Suprapubic skin (tissue), 4 donors: Measurements from ENCODE around the gene SATB2. TPM values are rescaled to one million over a fixed set of nuclear protein-coding genes. Genes with fewer than 3 reads are reported as not detected.

Experiments used
- DNase-seq, 2 donors: peaks; one replicate each; pipeline ENCODE4 v3.0.0-alpha.2; 2019; ENCODE audit warnings: low spot score in 2 of 2
- H3K27ac ChIP-seq: fragments of 200-600 bp; sonication (generic); one replicate; pipeline ENCODE4 v1.5.1; 2019
- H3K27me3 ChIP-seq: fragments of 200-600 bp; sonication (generic); one replicate; pipeline ENCODE4 v1.5.1; 2019
- H3K36me3 ChIP-seq: fragments of 200-600 bp; sonication (generic); one replicate; pipeline ENCODE4 v1.5.1; 2019
- H3K4me1 ChIP-seq: fragments of 200-600 bp; sonication (generic); one replicate; pipeline ENCODE4 v1.5.1; 2019
- H3K4me3 ChIP-seq: fragments of 200-600 bp; sonication (generic); one replicate; pipeline ENCODE4 v1.5.1; 2019; ENCODE audit warnings: mild to moderate bottlenecking
- H3K9me3 ChIP-seq: fragments of 200-600 bp; sonication (generic); one replicate; pipeline ENCODE4 v1.5.1; 2019
- CTCF ChIP-seq, 2 donors: fragments of 200-600 bp in 1 of 2; fragments of 450-650 bp in 1 of 2; sonication (generic) in 1 of 2; IDR thresholded peaks; one replicate each; pipeline ENCODE4 v1.5.1; 2016 to 2019; ENCODE audit warnings: antibody characterized with exemption in 2 of 2, mild to moderate bottlenecking in 1 of 2, moderate library complexity in 1 of 2
- EP300 ChIP-seq: sonication (generic); formaldehyde crosslinking; IDR thresholded peaks from one replicate; pipeline ENCODE4 v1.6.1; 2017; ENCODE audit warnings: antibody characterized with exemption
- POLR2A ChIP-seq, 2 donors: fragments of 450-650 bp; IDR thresholded peaks; one replicate each; pipeline ENCODE4 v1.6.1; 2017; ENCODE audit warnings: antibody characterized with exemption in 2 of 2, mild to moderate bottlenecking in 2 of 2, moderate library complexity in 2 of 2
- POLR2AphosphoS5 ChIP-seq, 3 donors: sonication (generic); formaldehyde crosslinking; IDR thresholded peaks; one replicate each; pipeline ENCODE4 v1.6.1; 2017; ENCODE audit warnings: antibody characterized with exemption in 3 of 3
- WGBS: methylation state at CpG from one replicate; pipeline ENCODE4 v1.1.5; 2018; 5-methylcytosine and 5-hydroxymethylcytosine counted together
- total RNA-seq, 4 donors: library from RNA; depleted of rRNA; stranded (reverse); fragments of >200 nt; gene quantifications; one replicate each; pipeline ENCODE4 v1.1.0, GENCODE V29; 2016

SATB2 gene
- total RNA-seq, 4 donors from 2014 or later: 2.9 to 12.1 (median 3.9) TPM

- no peaks in the 10 kb centered on the region for H3K36me3 ChIP-seq
- H3K4me1 ChIP-seq: no peaks in the 10 kb centered on the region
- H3K27ac ChIP-seq: no peak overlapping the region
- H3K27me3 ChIP-seq: no peaks in the 10 kb centered on the region
- TF ChIP-seq EP300: no peak
- no peak for TF ChIP-seq POLR2AphosphoS5 (IDR thresholded peaks at IDR 0.05)
- no peak for TF ChIP-seq POLR2A (IDR thresholded peaks at IDR 0.05)
- H3K9me3 ChIP-seq: no peaks in the 10 kb centered on the region
- no peak for DNase-seq
- 92% methylated on average over 1 of the region's 1 CpG for WGBS
- no peak overlapping the region for H3K4me3 ChIP-seq
These were observed 52.9 kb downstream of the SATB2 start for GRCh38 chr2:199404841-199405240.

GRCh38 chr2:199395311-199395710, 62.4 kb downstream of the SATB2 start:
- H3K36me3 ChIP-seq: no peaks in the 10 kb centered on the region
- H3K27ac ChIP-seq: no peak overlapping the region
- H3K27me3 ChIP-seq: no peaks in the 10 kb centered on the region
- H3K9me3 ChIP-seq: no peaks in the 10 kb centered on the region
- H3K4me1 ChIP-seq: no peaks in the 10 kb centered on the region
- DNase-seq: no peak
- no peak overlapping the region for H3K4me3 ChIP-seq
- TF ChIP-seq EP300: no peak
- TF ChIP-seq CTCF (IDR thresholded peaks at IDR 0.05): no peak
- TF ChIP-seq POLR2AphosphoS5 (IDR thresholded peaks at IDR 0.05): no peak
- no peak for TF ChIP-seq POLR2A (IDR thresholded peaks at IDR 0.05)

GRCh38 chr2:199392363-199392762, 65.4 kb downstream of the SATB2 start:
- TF ChIP-seq POLR2AphosphoS5 (IDR thresholded peaks at IDR 0.05): no peak
- TF ChIP-seq POLR2A (IDR thresholded peaks at IDR 0.05): no peak
- no peak for TF ChIP-seq EP300
- TF ChIP-seq CTCF (IDR thresholded peaks at IDR 0.05): no peak
- no peak overlapping the region for H3K4me3 ChIP-seq
- H3K4me1 ChIP-seq: no peaks in the 10 kb centered on the region
- DNase-seq: no peak
- no peaks in the 10 kb centered on the region for H3K27me3 ChIP-seq
- H3K9me3 ChIP-seq: no peaks in the 10 kb centered on the region
- no peaks in the 10 kb centered on the region for H3K36me3 ChIP-seq
- WGBS: 62% methylated on average over 1 of the region's 1 CpG
- no peak overlapping the region for H3K27ac ChIP-seq

- no peaks in the 10 kb centered on the region for H3K9me3 ChIP-seq
- 74% methylated on average over 1 of the region's 1 CpG for WGBS
- H3K27ac ChIP-seq: no peak overlapping the region
- TF ChIP-seq POLR2A (IDR thresholded peaks at IDR 0.05): no peak
- TF ChIP-seq CTCF (IDR thresholded peaks at IDR 0.05): no peak
- TF ChIP-seq POLR2AphosphoS5 (IDR thresholded peaks at IDR 0.05): no peak
- TF ChIP-seq EP300: no peak
- no peaks in the 10 kb centered on the region for H3K36me3 ChIP-seq
- H3K4me1 ChIP-seq: no peaks in the 10 kb centered on the region
- no peak for DNase-seq
- H3K4me3 ChIP-seq: no peak overlapping the region
- no peaks in the 10 kb centered on the region for H3K27me3 ChIP-seq
These were observed 68.9 kb downstream of the SATB2 start for GRCh38 chr2:199388728-199389268.

- Histone ChIP-seq H3K27me3 (no peaks in the 10 kb centered on the region), H3K9me3 (no peaks in the 10 kb centered on the region), H3K4me3 (no peak overlapping the region), H3K36me3 (no peaks in the 10 kb centered on the region), H3K27ac (no peak overlapping the region), H3K4me1 (no peaks in the 10 kb centered on the region)
- TF ChIP-seq POLR2A (IDR thresholded peaks at IDR 0.05) (no peak), POLR2AphosphoS5 (IDR thresholded peaks at IDR 0.05) (no peak), CTCF (IDR thresholded peaks at IDR 0.05) (no peak)
- no peak for DNase-seq
- 61% methylated on average over 1 of the region's 1 CpG for WGBS
These were observed 73.7 kb downstream of the SATB2 start for GRCh38 chr2:199384043-199384442.

- H3K4me1 ChIP-seq: no peaks in the 10 kb centered on the region
- no peak overlapping the region for H3K4me3 ChIP-seq
- no peaks in the 10 kb centered on the region for H3K36me3 ChIP-seq
- no peaks in the 10 kb centered on the region for H3K27me3 ChIP-seq
- no peak for DNase-seq
- WGBS: 57% methylated on average over 4 of the region's 4 CpGs
- TF ChIP-seq EP300: no peak
- TF ChIP-seq CTCF (IDR thresholded peaks at IDR 0.05): no peak
- no peak for TF ChIP-seq POLR2A (IDR thresholded peaks at IDR 0.05)
- TF ChIP-seq POLR2AphosphoS5 (IDR thresholded peaks at IDR 0.05): no peak
- no peaks in the 10 kb centered on the region for H3K9me3 ChIP-seq
- no peak overlapping the region for H3K27ac ChIP-seq
These were observed 74.7 kb downstream of the SATB2 start for GRCh38 chr2:199383021-199383420.
